GM21367 (cell line): ENCODE results near the gene RALY.

Experiments used
- ATAC-seq: cut with Tn5 transposase; IDR thresholded peaks from one replicate; pipeline ENCODE4 v1.9.1; 2021; ENCODE audit not compliant: unreplicated experiment

The RALY gene

DNA sequence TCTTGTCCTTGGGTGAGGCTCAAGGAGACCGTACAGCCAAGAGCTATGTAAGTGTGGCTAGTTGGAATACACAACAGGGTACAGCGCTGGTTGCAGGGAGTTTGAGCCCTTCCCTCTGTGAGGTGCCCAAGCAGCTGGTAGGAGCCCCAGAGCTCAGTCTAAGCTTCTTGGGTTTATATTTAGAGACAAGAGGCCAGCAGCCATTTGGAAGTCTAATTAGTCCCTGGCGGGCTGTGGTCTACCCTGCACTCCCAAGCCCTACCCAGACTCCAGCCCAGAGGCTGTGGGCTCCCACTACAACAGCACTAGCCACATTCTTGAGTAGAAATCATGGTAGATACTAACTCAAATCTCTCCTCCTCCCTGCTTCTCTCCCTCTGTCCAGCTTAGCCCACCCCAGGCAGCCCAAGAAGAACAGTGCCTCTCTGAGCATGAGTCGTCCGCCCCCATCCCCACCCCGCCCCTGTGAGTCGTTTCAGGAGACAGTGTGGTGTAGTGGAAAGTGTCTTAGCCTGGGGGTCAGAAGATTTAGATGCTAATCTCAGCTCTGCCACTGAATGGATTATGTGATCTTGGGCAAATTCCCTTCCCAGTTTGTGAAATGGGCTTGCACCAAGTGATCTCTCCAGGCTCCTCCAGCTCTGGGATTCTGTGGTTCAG, 80.5 kb downstream of the RALY start:
- no peak for ATAC-seq

- ATAC-seq = no peak
Observed at GRCh38 chr20:34075647-34076046, 81.9 kb downstream of the RALY start.

- ATAC-seq = no peak
Observed at GRCh38 chr20:34076952-34077351, 83.2 kb downstream of the RALY start.

GRCh38 chr20:34078540-34078939, 84.8 kb downstream of the RALY start:
- ATAC-seq = no peak

DNA sequence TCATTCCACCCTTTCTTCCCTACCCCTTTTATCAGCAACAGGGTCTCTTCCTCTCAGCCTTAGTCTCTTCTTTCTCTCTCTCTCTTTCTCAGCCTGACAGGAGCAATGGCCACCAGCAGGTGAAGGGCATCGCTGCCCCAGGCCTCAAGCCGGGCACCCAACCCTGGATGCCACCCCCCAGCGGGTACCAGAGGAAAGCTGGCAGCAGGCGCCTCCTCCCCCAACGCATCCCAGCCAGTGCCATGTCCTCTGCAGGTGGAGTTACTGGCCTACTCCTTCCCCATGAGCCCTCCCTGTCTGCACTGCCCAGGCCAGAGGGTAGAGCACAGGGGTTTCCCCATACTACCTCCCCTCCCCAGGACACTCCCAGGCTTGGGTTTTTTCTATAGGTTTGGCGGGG, 86.1 kb downstream of the RALY start:
- ATAC-seq = no peak

- ATAC-seq = no peak
Observed at GRCh38 chr20:34082232-34082887, 88.6 kb downstream of the RALY start.

- no peak for ATAC-seq
Observed at GRCh38 chr20:34083137-34083536, 89.4 kb downstream of the RALY start.

- no peak for ATAC-seq
Observed at GRCh38 chr20:34083781-34084180, 90.1 kb downstream of the RALY start.

- ATAC-seq = no peak
Observed at GRCh38 chr20:34084227-34084923, 90.7 kb downstream of the RALY start.

DNA sequence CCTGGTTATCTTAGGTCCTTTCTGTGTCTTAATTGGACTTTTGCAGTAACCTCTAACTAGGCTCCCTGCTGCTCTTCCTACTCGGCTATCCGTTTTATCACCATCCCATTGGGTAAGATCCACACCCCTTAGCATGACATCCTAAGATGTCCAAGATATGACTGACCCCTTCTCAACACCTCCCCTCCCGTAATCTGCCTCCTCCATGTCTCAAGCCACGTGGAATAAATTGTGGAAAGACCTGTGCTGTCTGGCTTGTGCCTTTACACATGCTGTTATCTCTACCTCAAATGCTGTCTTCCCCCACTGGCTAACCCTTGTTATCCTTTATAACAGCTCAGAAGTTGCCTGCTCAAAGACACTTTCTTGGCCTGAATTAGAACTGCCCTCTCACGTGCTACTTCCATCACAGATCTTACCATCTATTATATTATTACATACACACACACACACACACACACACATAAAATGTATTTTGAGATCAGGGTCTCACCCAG, 91.9 kb downstream of the RALY start:
- ATAC-seq = no peak

DNA sequence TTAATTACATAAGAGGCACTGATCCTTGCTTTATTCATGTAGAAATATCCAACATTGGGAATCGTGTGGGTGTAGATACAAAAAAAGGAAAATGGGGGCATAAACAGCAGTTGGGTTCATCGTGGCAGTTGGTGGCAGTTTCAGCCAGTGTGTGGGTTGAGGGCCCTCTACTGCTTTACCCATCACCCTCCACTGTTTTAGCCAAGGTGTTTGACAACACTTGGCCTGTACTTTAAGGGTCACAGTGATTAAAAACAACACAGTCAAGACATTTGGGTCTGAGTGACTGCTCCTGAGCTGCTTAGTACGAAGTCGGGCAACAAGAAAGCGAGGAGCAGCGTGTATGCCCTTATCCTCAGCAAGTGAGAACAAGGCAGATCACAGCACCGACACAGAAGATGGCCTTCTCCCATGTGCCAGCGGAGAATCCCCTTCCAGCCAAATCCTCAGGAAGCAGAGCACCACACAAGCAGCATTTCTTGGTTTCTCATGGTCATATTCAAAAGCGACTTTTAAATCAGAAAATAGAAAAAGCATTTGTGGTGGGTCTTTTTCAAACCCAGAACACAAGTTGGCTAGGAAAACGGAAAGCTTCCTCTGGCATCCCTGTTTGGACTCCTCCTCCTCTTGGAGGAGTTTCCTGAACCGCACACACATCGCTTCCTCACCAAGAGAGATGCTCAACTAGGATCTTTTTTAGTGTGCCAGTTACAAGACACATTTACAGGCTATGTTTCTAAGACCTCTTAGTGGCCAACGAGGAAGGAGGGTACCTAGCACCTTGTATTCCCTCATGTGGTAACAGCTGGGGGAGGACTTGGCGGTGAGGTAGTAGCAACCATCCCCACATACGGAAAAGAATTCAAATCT, 94.8 kb downstream of the RALY start:
- no peak for ATAC-seq

GRCh38 chr20:34089175-34089479, 95.4 kb downstream of the RALY start:
- no peak for ATAC-seq

- ATAC-seq = no peak
Observed at GRCh38 chr20:34089655-34090345, 96.1 kb downstream of the RALY start.

DNA sequence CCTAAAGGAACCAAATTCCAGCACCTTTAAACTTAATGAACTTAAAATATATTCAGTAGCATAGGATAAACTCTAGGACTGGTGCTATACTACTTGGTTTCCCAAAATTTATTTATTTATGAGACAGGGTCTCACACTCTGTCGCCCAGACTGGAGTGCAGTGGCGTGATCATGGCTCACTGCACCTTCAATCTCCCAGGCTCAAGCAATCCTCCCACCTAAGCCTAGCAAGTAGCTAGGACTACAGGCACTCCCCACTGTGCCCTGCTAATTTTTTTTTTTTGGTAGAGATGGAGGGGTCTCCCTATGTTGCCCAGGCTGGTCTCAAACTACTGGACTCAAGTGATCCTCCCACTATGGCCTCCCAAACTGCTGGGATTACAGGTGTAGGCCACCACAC, 96.9 kb downstream of the RALY start:
- ATAC-seq = no peak

GRCh38 chr20:34091637-34092200, 98.0 kb downstream of the RALY start:
- no peak for ATAC-seq

GRCh38 chr20:34093895-34094294, 100.2 kb downstream of the RALY start:
- ATAC-seq = no peak

DNA sequence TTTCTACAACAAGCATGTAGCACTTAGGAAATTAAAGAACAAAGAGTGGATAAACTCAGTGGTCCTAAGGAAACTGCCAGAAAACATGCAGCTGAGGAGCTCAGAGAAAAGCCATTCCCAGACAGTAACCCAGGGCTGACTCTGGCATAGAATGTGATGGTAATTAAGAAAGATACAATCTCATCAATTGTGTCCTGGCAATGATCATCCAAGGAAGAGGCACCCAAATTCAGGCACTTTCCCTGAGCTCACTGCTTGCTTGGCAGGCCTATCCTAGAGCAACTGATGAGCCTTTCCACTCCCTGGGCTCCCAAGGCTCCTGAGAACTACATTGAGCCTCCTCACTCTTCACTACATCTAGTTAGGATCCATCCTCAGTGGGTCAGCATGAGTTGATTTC, 102.1 kb downstream of the RALY start:
- no peak for ATAC-seq

DNA sequence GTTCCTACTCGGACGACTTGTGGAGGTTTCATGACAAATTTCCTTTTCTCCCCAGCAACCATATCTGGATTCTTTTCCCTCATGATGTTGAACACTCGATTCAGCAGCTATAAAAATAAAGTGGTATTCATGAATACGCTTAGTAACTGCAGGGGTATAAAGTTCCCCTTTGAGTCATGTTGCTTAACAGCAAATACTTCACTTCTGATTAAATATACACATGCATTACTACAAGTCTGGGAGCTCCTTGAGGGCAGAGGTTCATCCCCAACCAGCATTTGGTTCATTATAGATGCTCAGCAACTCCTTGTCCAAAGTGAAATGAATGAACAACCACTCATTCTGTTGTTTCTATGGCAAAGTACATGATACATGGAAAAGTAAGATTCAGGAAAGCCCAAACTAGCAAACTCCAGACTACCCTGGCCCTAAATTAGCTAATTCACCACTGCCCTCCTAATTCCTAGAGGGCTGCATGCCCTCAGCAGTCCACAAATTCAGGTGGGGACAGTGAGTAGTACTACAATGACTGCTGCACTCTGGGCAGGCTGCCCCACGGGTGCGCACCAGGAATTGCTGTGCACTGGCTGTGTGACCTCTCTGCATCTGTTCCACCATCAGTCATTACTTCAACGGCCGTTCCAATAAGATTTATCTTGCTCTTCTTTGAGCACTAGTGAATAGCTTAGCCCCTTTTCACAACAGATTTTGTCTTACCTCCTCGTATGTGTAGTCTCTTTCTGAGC, 103.2 kb downstream of the RALY start:
- no peak for ATAC-seq

GRCh38 chr20:34098570-34098969, 104.9 kb downstream of the RALY start:
- ATAC-seq = no peak

GRCh38 chr20:34099675-34100074, 106.0 kb downstream of the RALY start:
- no peak for ATAC-seq
